Eye (tissue), 1 donor: ENCODE data around the gene FFAR1.

ENCODE experiments used
- DNase-seq: peaks from one replicate; pipeline ENCODE4 v3.0.0-alpha.2; 2015

FFAR1 gene

GRCh38 chr19:35315883-35316282 lies 31.8 kb upstream of the FFAR1 start:
- DNase-seq, result peak; percentile 43

GRCh38 chr19:35316560-35316959 lies 31.1 kb upstream of the FFAR1 start:
- DNase-seq, result no peak

GRCh38 chr19:35317464-35318043 lies 30.1 kb upstream of the FFAR1 start:
- no peak for DNase-seq

GRCh38 chr19:35318679-35319448 lies 28.8 kb upstream of the FFAR1 start:
- no peak for DNase-seq

GRCh38 chr19:35320065-35320713 lies 27.5 kb upstream of the FFAR1 start:
- peak; percentile 50 for DNase-seq

GRCh38 chr19:35321291-35321690 lies 26.4 kb upstream of the FFAR1 start:
- no peak for DNase-seq

- DNase-seq, result no peak
Measured at GRCh38 chr19:35322014-35322413, 25.7 kb upstream of the FFAR1 start.

- no peak for DNase-seq
Measured at GRCh38 chr19:35327642-35328041, 20.1 kb upstream of the FFAR1 start.

- no peak for DNase-seq
Measured at GRCh38 chr19:35328851-35329285, 18.8 kb upstream of the FFAR1 start, which contains the start of gene CD22. Gene CD22, plus strand, starts transcription at chr19:35329187. Its CDS starts 2,854 bp downstream, at chr19:35332041.

- no peak for DNase-seq
Measured at GRCh38 chr19:35329323-35329722, 18.4 kb upstream of the FFAR1 start.

GRCh38 chr19:35330475-35330874 lies 17.2 kb upstream of the FFAR1 start:
- no peak for DNase-seq

GRCh38 chr19:35331551-35332214 lies 16.0 kb upstream of the FFAR1 start:
- no peak for DNase-seq

- no peak for DNase-seq
Measured at GRCh38 chr19:35332817-35333216, 14.9 kb upstream of the FFAR1 start.

GRCh38 chr19:35334144-35334753 lies 13.5 kb upstream of the FFAR1 start:
- DNase-seq, result no peak

GRCh38 chr19:35336166-35336955 lies 11.3 kb upstream of the FFAR1 start:
- no peak for DNase-seq

- no peak for DNase-seq
Measured at GRCh38 chr19:35337097-35337983, 10.4 kb upstream of the FFAR1 start.

GRCh38 chr19:35337984-35338296 lies 9.8 kb upstream of the FFAR1 start:
- no peak for DNase-seq

GRCh38 chr19:35340431-35340830 lies 7.3 kb upstream of the FFAR1 start:
- DNase-seq, result no peak

GRCh38 chr19:35341006-35341405 lies 6.7 kb upstream of the FFAR1 start:
- no peak for DNase-seq

GRCh38 chr19:35341565-35342225 lies 6.0 kb upstream of the FFAR1 start:
- DNase-seq, result no peak

- peak; percentile 49 for DNase-seq
Measured at GRCh38 chr19:35342430-35342829, 5.3 kb upstream of the FFAR1 start.
